Fibroblast of mammary gland (primary cell): ENCODE results near the gene GJD4.
A peak's percentile ranks its signal among the peaks of the same experiment; 100 is the strongest.

Experiments
- DNase-seq: peaks from one replicate; pipeline ENCODE4 v3.0.0-alpha.2; 2010; ENCODE audit warnings: low read depth
- H3K4me3 ChIP-seq: 2 replicates; pipeline ENCODE4 v1.5.1; 2011; ENCODE audit warnings: low read depth, mild to moderate bottlenecking, low read length, moderate library complexity; ENCODE audit not compliant: control insufficient read depth
- TF ChIP-seq, protein P1 (sequence below): conservative IDR thresholded peaks from 2 replicates; pipeline ENCODE4 v1.5.1; 2011; ENCODE audit warnings: low read depth, low read length, inconsistent platforms; ENCODE audit not compliant: control insufficient read depth, insufficient read depth

GJD4 gene

DNA sequence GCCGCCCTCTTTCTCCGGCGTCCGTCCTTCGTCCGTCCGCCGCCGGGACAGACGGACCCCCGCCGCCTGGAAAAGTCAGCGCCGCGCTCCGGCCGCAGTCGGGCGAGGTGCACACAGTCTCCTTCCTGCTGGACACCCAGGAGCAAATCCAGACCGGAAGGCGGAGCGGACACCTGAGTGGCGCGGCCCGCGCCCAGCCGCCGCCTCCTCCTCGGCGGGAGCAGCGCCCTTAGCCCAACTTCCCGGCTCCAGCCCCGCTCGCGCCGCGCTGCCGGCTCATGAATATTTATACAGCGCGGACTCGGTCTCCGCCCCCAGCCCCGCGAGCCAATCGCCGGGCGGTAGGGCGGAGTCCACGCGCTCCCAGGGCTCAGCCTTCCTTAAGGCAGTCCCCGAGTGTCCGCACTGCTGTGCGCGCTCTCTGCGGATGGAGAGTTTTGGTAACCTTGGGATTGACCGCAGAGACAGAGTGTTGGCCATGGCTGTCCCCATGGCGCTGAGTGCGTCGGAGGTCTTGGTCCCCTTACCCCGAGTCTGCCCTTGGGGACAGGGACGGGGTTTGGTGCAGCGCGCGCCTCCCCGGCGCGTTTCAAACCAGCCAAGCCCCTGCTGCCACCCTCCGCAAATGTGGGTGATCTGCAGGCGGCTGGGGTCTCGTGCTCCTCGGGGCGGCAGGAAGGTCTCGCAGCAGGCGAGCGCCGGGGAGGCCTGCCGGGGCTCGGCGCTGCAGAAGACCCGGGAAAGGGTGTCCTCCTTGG is 37.1 kb downstream of the GJD4 start, which contains the start of gene FZD8:
TSS of gene FZD8 (minus strand) at position 262 of the 758 bp plus-strand sequence. CDS start 867 bp downstream, outside the sequence.
- TF ChIP-seq, protein P1, sequence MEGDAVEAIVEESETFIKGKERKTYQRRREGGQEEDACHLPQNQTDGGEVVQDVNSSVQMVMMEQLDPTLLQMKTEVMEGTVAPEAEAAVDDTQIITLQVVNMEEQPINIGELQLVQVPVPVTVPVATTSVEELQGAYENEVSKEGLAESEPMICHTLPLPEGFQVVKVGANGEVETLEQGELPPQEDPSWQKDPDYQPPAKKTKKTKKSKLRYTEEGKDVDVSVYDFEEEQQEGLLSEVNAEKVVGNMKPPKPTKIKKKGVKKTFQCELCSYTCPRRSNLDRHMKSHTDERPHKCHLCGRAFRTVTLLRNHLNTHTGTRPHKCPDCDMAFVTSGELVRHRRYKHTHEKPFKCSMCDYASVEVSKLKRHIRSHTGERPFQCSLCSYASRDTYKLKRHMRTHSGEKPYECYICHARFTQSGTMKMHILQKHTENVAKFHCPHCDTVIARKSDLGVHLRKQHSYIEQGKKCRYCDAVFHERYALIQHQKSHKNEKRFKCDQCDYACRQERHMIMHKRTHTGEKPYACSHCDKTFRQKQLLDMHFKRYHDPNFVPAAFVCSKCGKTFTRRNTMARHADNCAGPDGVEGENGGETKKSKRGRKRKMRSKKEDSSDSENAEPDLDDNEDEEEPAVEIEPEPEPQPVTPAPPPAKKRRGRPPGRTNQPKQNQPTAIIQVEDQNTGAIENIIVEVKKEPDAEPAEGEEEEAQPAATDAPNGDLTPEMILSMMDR = no peak
- peak within 1 kb of the TSS; percentile 62 for H3K4me3 ChIP-seq
- DNase-seq = peak; percentile 86

DNA sequence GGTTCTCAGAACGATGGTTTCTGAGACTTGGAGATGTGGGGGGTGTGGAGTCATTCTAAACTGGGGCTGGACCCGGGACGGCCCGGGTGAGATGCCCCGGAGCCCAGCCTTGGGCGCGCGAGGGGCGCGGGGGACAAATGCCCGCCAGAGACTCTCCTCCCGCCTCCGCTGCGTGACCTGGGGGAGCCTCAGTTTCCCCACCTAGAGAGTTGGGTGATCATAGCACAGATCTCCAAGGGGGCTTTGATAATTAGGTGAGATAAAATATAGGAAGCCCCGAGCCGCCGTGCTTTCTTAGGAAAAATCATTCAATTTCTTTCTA is 37.6 kb downstream of the GJD4 start:
- DNase-seq = no peak
- H3K4me3 ChIP-seq = peak overlapping the region; percentile 62
- TF ChIP-seq, protein P1 = no peak

DNA sequence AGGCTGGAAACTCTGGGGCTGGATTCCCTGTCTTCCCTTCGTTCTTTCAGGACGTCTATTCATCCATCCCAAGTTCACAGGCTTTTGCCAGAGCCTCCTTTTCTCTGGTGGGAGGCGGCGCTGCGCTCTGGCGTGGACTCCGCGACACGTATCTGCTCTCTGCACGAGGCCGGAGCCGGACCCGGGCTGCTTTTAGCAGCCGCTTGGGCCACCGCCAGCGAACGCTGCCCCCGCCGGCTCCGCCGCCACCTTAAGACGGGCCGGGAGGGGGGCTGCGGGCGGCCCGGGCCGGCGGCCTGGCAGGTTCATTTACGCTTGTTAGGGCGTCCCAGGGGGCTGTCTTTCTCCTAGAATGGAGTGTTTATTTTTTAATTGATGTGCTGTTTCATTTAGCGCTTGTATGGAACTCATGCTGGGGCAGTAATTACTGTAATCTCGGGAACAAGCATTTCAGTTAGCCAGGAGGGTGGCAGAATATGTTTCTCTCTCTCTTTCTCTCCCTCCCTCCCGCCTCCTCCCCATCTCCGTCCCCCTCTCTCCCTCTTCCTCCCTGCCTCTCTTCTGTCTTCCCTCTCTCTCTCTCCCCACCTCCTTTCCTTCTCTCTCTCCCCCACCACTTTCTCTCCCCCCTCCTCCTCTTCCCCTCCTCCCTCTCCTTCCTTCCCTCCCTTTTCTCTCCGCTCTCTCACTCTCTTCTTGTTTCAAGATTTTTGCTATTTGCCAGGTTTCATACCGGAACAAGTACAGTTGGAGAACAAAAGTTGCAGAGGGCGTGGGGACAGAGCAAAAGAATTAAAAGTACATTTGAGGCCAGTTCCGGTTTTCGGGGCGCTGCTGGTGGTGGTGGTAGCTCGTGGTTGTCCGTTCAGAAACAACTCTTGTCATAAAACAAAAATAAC is 38.3 kb downstream of the GJD4 start:
- TF ChIP-seq, protein P1 = no peak
- H3K4me3 ChIP-seq = peak overlapping the region; percentile 62
- DNase-seq = peak; percentile 41

DNA sequence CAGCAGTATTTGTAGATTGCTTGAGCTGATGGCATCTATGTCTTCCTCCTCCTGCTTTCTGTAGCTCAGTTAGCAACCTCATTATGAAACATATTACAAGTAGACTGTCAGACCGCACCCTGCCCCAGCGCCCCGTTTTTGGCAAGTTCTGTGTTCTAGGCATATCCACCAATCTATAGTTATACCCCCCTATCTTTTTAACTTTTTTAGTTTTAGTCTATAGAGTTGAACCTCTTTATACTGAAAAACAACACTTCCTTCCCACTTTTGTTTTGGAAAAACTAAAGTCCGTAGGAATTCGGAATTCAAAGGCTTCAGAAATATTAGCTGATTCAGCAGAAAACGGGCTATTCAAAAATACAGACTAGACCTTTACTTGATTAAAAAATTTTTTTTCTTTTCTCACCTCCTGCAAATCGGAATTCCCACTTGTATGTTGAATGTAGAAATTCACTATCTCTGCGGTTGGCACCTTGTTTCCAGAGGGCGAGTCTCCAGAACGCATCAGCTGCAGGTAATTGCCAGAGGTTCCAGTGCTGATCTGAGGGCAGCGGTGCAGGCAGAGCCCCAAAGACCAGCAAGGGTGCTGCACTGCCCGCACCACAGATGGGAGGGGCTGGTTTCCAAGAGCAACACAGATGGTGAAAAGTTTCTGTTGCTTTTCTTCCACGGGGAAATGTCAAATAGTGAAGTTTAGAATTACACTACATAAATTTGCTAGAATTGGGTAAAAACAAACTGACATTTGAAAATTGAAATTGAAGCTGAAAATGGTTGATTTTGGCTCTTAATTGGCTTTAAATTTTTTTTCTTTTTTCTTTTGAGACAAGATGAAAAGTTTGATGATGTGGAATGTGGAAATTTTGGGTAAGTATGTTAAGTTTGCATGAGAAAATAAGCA is 39.2 kb downstream of the GJD4 start:
- peak overlapping the region; percentile 62 for H3K4me3 ChIP-seq
- DNase-seq = no peak
- TF ChIP-seq, protein P1 = no peak

DNA sequence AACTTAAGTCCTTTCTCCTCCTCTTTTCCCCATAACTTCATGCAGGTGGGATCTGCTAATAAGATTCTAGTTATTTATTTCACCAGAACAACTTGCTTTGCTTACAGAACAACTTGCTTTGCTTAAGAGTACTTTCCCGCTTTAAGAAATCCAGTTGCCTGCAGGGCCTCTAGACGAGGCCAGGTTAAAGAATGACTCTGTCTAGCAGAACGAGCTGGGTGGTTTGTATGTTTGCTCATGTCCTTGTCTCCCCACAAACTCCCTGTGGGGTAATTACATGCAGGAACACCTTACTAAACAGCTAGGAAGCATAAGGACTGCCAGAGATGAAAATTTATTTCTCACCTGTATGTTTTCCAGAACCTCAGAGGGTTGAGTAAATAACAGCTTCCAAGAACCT is 45.8 kb downstream of the GJD4 start:
- H3K4me3 ChIP-seq = no peak overlapping the region
- TF ChIP-seq, protein P1 = no peak
- DNase-seq = no peak

DNA sequence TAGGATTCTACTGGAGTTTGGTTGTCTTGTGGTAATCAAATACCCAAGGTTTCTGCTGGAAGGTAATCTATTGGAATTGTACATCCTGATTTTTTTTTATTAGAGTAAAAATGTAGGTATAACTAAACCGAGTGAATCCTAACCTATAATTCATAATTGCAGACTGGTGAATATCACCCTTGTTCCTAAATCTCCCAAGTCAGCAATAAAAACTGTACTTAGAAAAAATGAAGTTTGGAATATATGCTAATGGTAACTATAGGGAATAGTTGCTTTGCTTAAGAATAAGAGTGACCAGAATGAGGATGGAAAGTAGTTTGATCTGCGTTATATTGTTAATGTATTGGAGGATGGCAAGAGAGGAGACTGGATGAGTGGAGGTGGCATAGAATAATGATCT is 47.7 kb downstream of the GJD4 start:
- no peak overlapping the region for H3K4me3 ChIP-seq
- TF ChIP-seq, protein P1 = no peak
- DNase-seq = no peak
